ENCODE data around the gene SHISAL1.

DNA sequence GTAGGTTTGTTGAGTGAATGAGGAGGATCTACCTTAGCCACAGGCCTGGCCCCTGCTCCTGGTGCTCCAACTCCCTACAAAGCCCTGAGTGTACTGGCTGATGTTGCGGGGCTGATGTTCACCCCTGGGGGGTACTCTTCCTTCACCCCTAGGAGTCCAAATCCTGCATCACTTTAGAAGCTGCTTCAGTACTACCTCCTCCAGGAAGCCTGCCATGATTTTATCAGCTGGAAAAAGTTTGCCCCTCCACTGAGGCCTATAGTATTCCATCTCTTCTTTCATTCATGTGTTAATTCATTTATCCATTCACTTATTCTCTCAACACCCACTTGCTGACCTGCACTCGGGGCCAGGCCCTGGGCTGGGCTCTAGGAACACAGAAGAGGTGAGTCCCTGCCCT lies 7.8 kb downstream of the SHISAL1 start:
- TF ChIP-seq, protein P1, sequence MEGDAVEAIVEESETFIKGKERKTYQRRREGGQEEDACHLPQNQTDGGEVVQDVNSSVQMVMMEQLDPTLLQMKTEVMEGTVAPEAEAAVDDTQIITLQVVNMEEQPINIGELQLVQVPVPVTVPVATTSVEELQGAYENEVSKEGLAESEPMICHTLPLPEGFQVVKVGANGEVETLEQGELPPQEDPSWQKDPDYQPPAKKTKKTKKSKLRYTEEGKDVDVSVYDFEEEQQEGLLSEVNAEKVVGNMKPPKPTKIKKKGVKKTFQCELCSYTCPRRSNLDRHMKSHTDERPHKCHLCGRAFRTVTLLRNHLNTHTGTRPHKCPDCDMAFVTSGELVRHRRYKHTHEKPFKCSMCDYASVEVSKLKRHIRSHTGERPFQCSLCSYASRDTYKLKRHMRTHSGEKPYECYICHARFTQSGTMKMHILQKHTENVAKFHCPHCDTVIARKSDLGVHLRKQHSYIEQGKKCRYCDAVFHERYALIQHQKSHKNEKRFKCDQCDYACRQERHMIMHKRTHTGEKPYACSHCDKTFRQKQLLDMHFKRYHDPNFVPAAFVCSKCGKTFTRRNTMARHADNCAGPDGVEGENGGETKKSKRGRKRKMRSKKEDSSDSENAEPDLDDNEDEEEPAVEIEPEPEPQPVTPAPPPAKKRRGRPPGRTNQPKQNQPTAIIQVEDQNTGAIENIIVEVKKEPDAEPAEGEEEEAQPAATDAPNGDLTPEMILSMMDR (conservative IDR thresholded peaks at IDR 0.05; ENCODE audit: low read depth, low read length), result no peak
- TF ChIP-seq EZH2phosphoT487 (IDR thresholded peaks at IDR 0.05; ENCODE audit: borderline replicate concordance, low read length), result no peak

All from PC-3 (cell line).